ENCODE measurements around the gene FAM20C.

- TF ChIP-seq, protein P1, sequence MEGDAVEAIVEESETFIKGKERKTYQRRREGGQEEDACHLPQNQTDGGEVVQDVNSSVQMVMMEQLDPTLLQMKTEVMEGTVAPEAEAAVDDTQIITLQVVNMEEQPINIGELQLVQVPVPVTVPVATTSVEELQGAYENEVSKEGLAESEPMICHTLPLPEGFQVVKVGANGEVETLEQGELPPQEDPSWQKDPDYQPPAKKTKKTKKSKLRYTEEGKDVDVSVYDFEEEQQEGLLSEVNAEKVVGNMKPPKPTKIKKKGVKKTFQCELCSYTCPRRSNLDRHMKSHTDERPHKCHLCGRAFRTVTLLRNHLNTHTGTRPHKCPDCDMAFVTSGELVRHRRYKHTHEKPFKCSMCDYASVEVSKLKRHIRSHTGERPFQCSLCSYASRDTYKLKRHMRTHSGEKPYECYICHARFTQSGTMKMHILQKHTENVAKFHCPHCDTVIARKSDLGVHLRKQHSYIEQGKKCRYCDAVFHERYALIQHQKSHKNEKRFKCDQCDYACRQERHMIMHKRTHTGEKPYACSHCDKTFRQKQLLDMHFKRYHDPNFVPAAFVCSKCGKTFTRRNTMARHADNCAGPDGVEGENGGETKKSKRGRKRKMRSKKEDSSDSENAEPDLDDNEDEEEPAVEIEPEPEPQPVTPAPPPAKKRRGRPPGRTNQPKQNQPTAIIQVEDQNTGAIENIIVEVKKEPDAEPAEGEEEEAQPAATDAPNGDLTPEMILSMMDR (IDR thresholded peaks at IDR 0.05): no peak
- no peak for TF ChIP-seq EP300 (IDR thresholded peaks at IDR 0.05)
Measured at GRCh38 chr7:218896-219580, 26.7 kb downstream of the FAM20C start.
